GM12872 (cell line): Measurements from ENCODE around the gene PDGFD.

Experiments
- CTCF ChIP-seq: IDR thresholded peaks from 3 replicates; pipeline ENCODE4 v1.5.1; 2011; ENCODE audit warnings: low read depth, mild to moderate bottlenecking, low read length, moderate library complexity; ENCODE audit not compliant: insufficient read depth

The PDGFD gene

GRCh38 chr11:104155375-104155774 lies 8.6 kb downstream of the PDGFD start:
- no peak for TF ChIP-seq CTCF

GRCh38 chr11:104154296-104154695 lies 9.7 kb downstream of the PDGFD start:
- no peak for TF ChIP-seq CTCF

GRCh38 chr11:104152941-104153505 lies 10.9 kb downstream of the PDGFD start:
- TF ChIP-seq CTCF: no peak

GRCh38 chr11:104151404-104152204 lies 12.3 kb downstream of the PDGFD start:
- 0 out of 3 replicates have a peak, but pooled peaks have one; percentile 19 for TF ChIP-seq CTCF

- TF ChIP-seq CTCF: no peak
Observed at GRCh38 chr11:104148706-104149105, 15.2 kb downstream of the PDGFD start.

GRCh38 chr11:104148074-104148473 lies 15.9 kb downstream of the PDGFD start:
- TF ChIP-seq CTCF: no peak

- TF ChIP-seq CTCF: no peak
Observed at GRCh38 chr11:104146943-104147342, 17.0 kb downstream of the PDGFD start.
